K562 (cell line): ENCODE data around the gene MAP2K7. TPM values are rescaled to one million over a fixed set of nuclear protein-coding genes. Genes with fewer than 3 reads are reported as not detected.

ENCODE experiments used
- ATAC-seq: fragments of 200-7000 bp; cut with Tn5 transposase; 3 replicates; pipeline ENCODE4 v1.9.1; 2020; ENCODE audit warnings: moderate library complexity
- BruUV-seq: library from RNA; stranded (reverse); fragments of 400-500 nt; replicated peaks from 2 replicates; lab custom pipeline; 2021; lab: Mats Ljungman, UMichigan
- CTCF ChIA-PET: fragments of 300-600 bp; formaldehyde crosslinking; extraction: SDS; loops from one replicate; lab custom pipeline; 2021; ENCODE audit warnings: low intra/inter-chr PET ratio; lab: Yijun Ruan, JAX
- POLR2A ChIA-PET: fragments of 300-600, 350-650 bp; sonication (Branson Sonifier 250); formaldehyde crosslinking; extraction: SDS; loops from one replicate; lab custom pipeline; 2021; ENCODE audit warnings: antibody characterized with exemption, inconsistent platforms; lab: Yijun Ruan, JAX
- DNase-seq, 4 experiments: peaks; one replicate each; pipeline versions ENCODE4 v3.0.0 to v3.0.0-alpha.2; 2011 to 2018; ENCODE audit warnings: low spot score in 3 of 4, mixed read lengths in 3 of 4; ENCODE audit errors: extremely low read depth in 1 of 4
- FAIRE-seq: peaks from 2 replicates; lab custom pipeline; 2011; peaks lifted over from hg19 to GRCh38; lab: Jason Lieb, UNC
- H2AFZ ChIP-seq: 2 replicates; pipeline ENCODE4 v1.6.0; 2011; ENCODE audit warnings: low read depth, low read length, control low read depth, inconsistent platforms
- H3K27ac ChIP-seq: fragments of 200-600 bp; 3 replicates; pipeline ENCODE4 v1.8.0; 2011; ENCODE audit warnings: low read depth, mild to moderate bottlenecking, control low read depth, inconsistent platforms, low read length, moderate library complexity, mixed read lengths; ENCODE audit errors: extremely low read depth
- H3K27me3 ChIP-seq, 2 experiments: fragments of 300-600 bp in 1 of 2; 2 replicates in 1 of 2; 3 replicates in 1 of 2; pipeline versions ENCODE4 v1.6.0 to v1.8.0; 2011; ENCODE audit warnings: inconsistent platforms in 2 of 2, low read length in 2 of 2, mild to moderate bottlenecking in 1 of 2, mixed read lengths in 1 of 2, moderate library complexity in 1 of 2; ENCODE audit not compliant: control insufficient read depth in 2 of 2, insufficient read depth in 2 of 2
- H3K36me3 ChIP-seq: fragments of 300-600 bp; 3 replicates; pipeline ENCODE4 v1.8.0; 2011; ENCODE audit warnings: mild to moderate bottlenecking, low read length, inconsistent platforms; ENCODE audit not compliant: control insufficient read depth, insufficient read depth
- H3K4me1 ChIP-seq, 2 experiments: fragments of 200-600 bp in 1 of 2; replicated peaks in 1 of 2; 2 replicates in 1 of 2; 3 replicates in 1 of 2; pipeline versions ENCODE4 v1.5.1 to v1.8.0; 2011; ENCODE audit warnings: inconsistent platforms in 2 of 2, low read length in 2 of 2, mild to moderate bottlenecking in 1 of 2, mixed read lengths in 1 of 2, moderate library complexity in 1 of 2; ENCODE audit not compliant: control insufficient read depth in 2 of 2, insufficient read depth in 2 of 2
- H3K4me2 ChIP-seq: 2 replicates; pipeline ENCODE4 v1.6.1; 2011; ENCODE audit warnings: low read length, control low read depth, inconsistent platforms, mixed read lengths; ENCODE audit not compliant: insufficient read depth
- H3K4me3 ChIP-seq: fragments of 200-600 bp; sonication (generic), shearing (Covaris generic); 2 replicates; pipeline ENCODE4 v1.5.1; 2016; ENCODE audit warnings: control low read depth, inconsistent platforms
- H3K79me2 ChIP-seq: fragments of 200-600 bp; 3 replicates; pipeline ENCODE4 v1.8.0; 2011; ENCODE audit warnings: low read length, inconsistent platforms; ENCODE audit not compliant: control insufficient read depth, insufficient read depth
- H3K9ac ChIP-seq, 2 experiments: 2 replicates each; pipeline versions ENCODE4 v1.6.0 to v1.6.1; 2011; ENCODE audit warnings: low read depth in 2 of 2, low read length in 2 of 2, control low read depth in 1 of 2, inconsistent platforms in 1 of 2, mild to moderate bottlenecking in 1 of 2, mixed read lengths in 1 of 2; ENCODE audit not compliant: insufficient read depth in 1 of 2
- H3K9me1 ChIP-seq: one replicate; pipeline ENCODE4 v1.6.0; 2011; ENCODE audit warnings: inconsistent platforms, mild to moderate bottlenecking, low read length, moderate library complexity; ENCODE audit not compliant: control insufficient read depth, insufficient read depth
- H3K9me3 ChIP-seq: replicated peaks from 2 replicates; pipeline ENCODE4 v1.5.1; 2011; ENCODE audit warnings: low read depth, low read length, inconsistent platforms; ENCODE audit not compliant: control insufficient read depth, insufficient read depth
- H4K20me1 ChIP-seq: replicated peaks from 2 replicates; pipeline ENCODE4 v1.6.1; 2011; ENCODE audit warnings: low read length, inconsistent platforms, mixed read lengths; ENCODE audit not compliant: control insufficient read depth, insufficient read depth
- LCOR ChIP-seq: sonication (generic); formaldehyde crosslinking; IDR thresholded peaks from 2 replicates; pipeline ENCODE4 v1.8.0; 2022; ENCODE audit warnings: mild to moderate bottlenecking, missing genetic modification reagents
- WGBS: fragments of 100-300 bp; shearing (Covaris generic); methylation state at CpG from one replicate; pipeline ENCODE4 v1.1.6; 2016; ENCODE audit warnings: low coverage, mixed read lengths; ENCODE audit not compliant: insufficient coverage; ENCODE audit errors: missing lambda C conversion rate; 5-methylcytosine and 5-hydroxymethylcytosine counted together
- in situ Hi-C: fragments of 300-500 bp; cut with MboI; formaldehyde crosslinking; loops from 4 replicates; pipeline ENCODE4 v1.15.0; 2018; ENCODE audit warnings: inconsistent platforms, mixed read lengths
- intact Hi-C: fragments of 100-400 bp; cut with micrococcal nuclease; formaldehyde crosslinking; loops from 2 replicates; pipeline ENCODE4 v1.14.2; 2022
- polyA plus RNA-seq, 8 experiments: library from polyadenylated mRNA; depleted of rRNA in 4 of 8; stranded (reverse) in 5 of 8; unstranded in 3 of 8; fragments of >200 nt; fragmentation: Nextera tagmentation in 2 of 8; fragmentation: Illumina TruSeq in 1 of 8; extraction: Ambion mirVana in 2 of 8; extraction: Trizol in 1 of 8; gene quantifications; 2 replicates each; pipeline versions ENCODE4 v1.2.1 to v1.2.3, GENCODE V29; 2011 to 2014; ENCODE audit warnings: inconsistent platforms in 1 of 8, missing spikeins in 1 of 8
- total RNA-seq, 7 experiments: library from RNA; depleted of rRNA in 6 of 7; stranded (reverse); fragments of >200 nt in 6 of 7; fragmentation: Illumina TruSeq in 2 of 7; extraction: Trizol in 2 of 7; gene quantifications; 2 replicates each; pipeline versions ENCODE4 v1.2.1 to v1.2.3, GENCODE V29; 2011 to 2021; ENCODE audit warnings: low replicate concordance in 1 of 7
- TF ChIP-seq, protein P1 (sequence below): fragments of 150-350 bp; conservative IDR thresholded peaks from 2 replicates; pipeline ENCODE4 v1.6.1; 2014; ENCODE audit warnings: low read length
- TF ChIP-seq, protein P2 (sequence below): sonication (generic); formaldehyde crosslinking; IDR thresholded peaks from 2 replicates; pipeline ENCODE4 v1.8.0; 2022; ENCODE audit warnings: mild to moderate bottlenecking, low read depth, missing genetic modification reagents

MAP2K7 gene
- total and polyA plus RNA-seq, 9 of the 15 experiments (the other 6 are each of a cell fraction or from before 2014, with no cell fraction given) = 0.51 to 45.8 (median 14.1) TPM

- no peak overlapping the region for H2AFZ ChIP-seq
- H3K9me1 ChIP-seq = no peaks in the 10 kb centered on the region
- intact Hi-C loops = no loop called here
- no peak for DNase-seq
- no TSS peak for BruUV-seq
- no peak overlapping the region for H3K4me3 ChIP-seq
- WGBS = 86% methylated on average over 20 of the region's 32 CpGs
- H3K4me1 ChIP-seq = peaks cover 0 to 56% of the 10 kb centered on the region in 2 experiments; a peak in 3 of 5 replicates
- H3K27me3 ChIP-seq = no peaks in the 10 kb centered on the region
- H3K27ac ChIP-seq = no peak overlapping the region
- CTCF ChIA-PET = no interaction called here
- peaks cover 14% of the 10 kb centered on the region for H4K20me1 ChIP-seq
- in situ Hi-C loops = no loop called here
- ATAC-seq = no peak
- H3K79me2 ChIP-seq = peaks cover 2% of the 10 kb centered on the region; the same call in 1 of the 3 replicates
- TF ChIP-seq, protein P1, sequence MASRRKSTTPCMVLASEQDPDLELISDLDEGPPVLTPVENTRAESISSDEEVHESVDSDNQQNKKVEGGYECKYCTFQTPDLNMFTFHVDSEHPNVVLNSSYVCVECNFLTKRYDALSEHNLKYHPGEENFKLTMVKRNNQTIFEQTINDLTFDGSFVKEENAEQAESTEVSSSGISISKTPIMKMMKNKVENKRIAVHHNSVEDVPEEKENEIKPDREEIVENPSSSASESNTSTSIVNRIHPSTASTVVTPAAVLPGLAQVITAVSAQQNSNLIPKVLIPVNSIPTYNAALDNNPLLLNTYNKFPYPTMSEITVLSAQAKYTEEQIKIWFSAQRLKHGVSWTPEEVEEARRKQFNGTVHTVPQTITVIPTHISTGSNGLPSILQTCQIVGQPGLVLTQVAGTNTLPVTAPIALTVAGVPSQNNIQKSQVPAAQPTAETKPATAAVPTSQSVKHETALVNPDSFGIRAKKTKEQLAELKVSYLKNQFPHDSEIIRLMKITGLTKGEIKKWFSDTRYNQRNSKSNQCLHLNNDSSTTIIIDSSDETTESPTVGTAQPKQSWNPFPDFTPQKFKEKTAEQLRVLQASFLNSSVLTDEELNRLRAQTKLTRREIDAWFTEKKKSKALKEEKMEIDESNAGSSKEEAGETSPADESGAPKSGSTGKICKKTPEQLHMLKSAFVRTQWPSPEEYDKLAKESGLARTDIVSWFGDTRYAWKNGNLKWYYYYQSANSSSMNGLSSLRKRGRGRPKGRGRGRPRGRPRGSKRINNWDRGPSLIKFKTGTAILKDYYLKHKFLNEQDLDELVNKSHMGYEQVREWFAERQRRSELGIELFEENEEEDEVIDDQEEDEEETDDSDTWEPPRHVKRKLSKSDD = no peak
- TF ChIP-seq, protein P2, sequence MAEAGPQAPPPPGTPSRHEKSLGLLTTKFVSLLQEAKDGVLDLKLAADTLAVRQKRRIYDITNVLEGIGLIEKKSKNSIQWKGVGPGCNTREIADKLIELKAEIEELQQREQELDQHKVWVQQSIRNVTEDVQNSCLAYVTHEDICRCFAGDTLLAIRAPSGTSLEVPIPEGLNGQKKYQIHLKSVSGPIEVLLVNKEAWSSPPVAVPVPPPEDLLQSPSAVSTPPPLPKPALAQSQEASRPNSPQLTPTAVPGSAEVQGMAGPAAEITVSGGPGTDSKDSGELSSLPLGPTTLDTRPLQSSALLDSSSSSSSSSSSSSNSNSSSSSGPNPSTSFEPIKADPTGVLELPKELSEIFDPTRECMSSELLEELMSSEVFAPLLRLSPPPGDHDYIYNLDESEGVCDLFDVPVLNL (CRISPR knock-in tag) = no peak
- no peak for TF ChIP-seq LCOR (CRISPR knock-in tag)
- no peaks in the 10 kb centered on the region for H3K9me3 ChIP-seq
- H3K36me3 ChIP-seq = peaks cover 84% of the 10 kb centered on the region; the same call in 2 of the 3 replicates
- POLR2A ChIA-PET = interaction anchor here (1.1 to 3.3 kb wide), 2 partner anchors 10 to 11 kb away, joined by 4 to 27 read pairs; partner anchors contain the start of gene TIMM44
- no peak overlapping the region; a peak in 1 of 4 replicates for H3K9ac ChIP-seq
- no peak for FAIRE-seq
- H3K4me2 ChIP-seq = no peak overlapping the region
These were observed 28.7 kb downstream of the MAP2K7 start for GRCh38 chr19:7932276-7932929.
